GM03348 (cell line): ENCODE measurements around the gene MRC1.

Source experiments
- DNase-seq: peaks from one replicate; pipeline ENCODE4 v3.0.0; 2012; ENCODE audit warnings: low spot score

The MRC1 gene

GRCh38 chr10:17847585-17848296 is 38.6 kb downstream of the MRC1 start:
- peak; percentile 55 for DNase-seq

- DNase-seq = no peak
Measured at GRCh38 chr10:17848646-17849045, 39.5 kb downstream of the MRC1 start.

GRCh38 chr10:17850501-17850900 is 41.4 kb downstream of the MRC1 start:
- DNase-seq = no peak

GRCh38 chr10:17851611-17852010 is 42.5 kb downstream of the MRC1 start:
- DNase-seq = no peak

GRCh38 chr10:17854044-17854652 is 45.0 kb downstream of the MRC1 start:
- no peak for DNase-seq

- no peak for DNase-seq
Measured at GRCh38 chr10:17857040-17857439, 47.9 kb downstream of the MRC1 start.

- no peak for DNase-seq
Measured at GRCh38 chr10:17859492-17860156, 50.5 kb downstream of the MRC1 start.

- DNase-seq = no peak
Measured at GRCh38 chr10:17861760-17862159, 52.6 kb downstream of the MRC1 start.

GRCh38 chr10:17865351-17865750 is 56.2 kb downstream of the MRC1 start:
- DNase-seq = no peak

- no peak for DNase-seq
Measured at GRCh38 chr10:17866346-17866745, 57.2 kb downstream of the MRC1 start.

- DNase-seq = no peak
Measured at GRCh38 chr10:17867056-17867455, 57.9 kb downstream of the MRC1 start.

- no peak for DNase-seq
Measured at GRCh38 chr10:17871036-17871435, 61.9 kb downstream of the MRC1 start.

- no peak for DNase-seq
Measured at GRCh38 chr10:17872191-17873091, 63.3 kb downstream of the MRC1 start.

GRCh38 chr10:17873946-17874345 is 64.8 kb downstream of the MRC1 start:
- no peak for DNase-seq

GRCh38 chr10:17877121-17877520 is 68.0 kb downstream of the MRC1 start:
- no peak for DNase-seq

- no peak for DNase-seq
Measured at GRCh38 chr10:17878896-17879295, 69.7 kb downstream of the MRC1 start.

GRCh38 chr10:17880601-17881000 is 71.5 kb downstream of the MRC1 start:
- DNase-seq = peak; percentile 55

- DNase-seq = peak; percentile 18
Measured at GRCh38 chr10:17882557-17882956, 73.4 kb downstream of the MRC1 start.

GRCh38 chr10:17883621-17884020 is 74.5 kb downstream of the MRC1 start:
- no peak for DNase-seq

GRCh38 chr10:17888189-17888588 is 79.0 kb downstream of the MRC1 start:
- no peak for DNase-seq

GRCh38 chr10:17891435-17891834 is 82.3 kb downstream of the MRC1 start:
- DNase-seq = no peak

- no peak for DNase-seq
Measured at GRCh38 chr10:17904564-17904963, 95.4 kb downstream of the MRC1 start.
